ENCODE measurements around the gene HRG. TPM values are rescaled to one million over a fixed set of nuclear protein-coding genes. Genes with fewer than 3 reads are reported as not detected.
"Not testable (repeated sequence)": the region's sequence is repeated elsewhere in the genome, so short reads cannot be mapped to it uniquely, and the experiment has no call there.

HRG gene
- total RNA-seq, 1 experiment from 2014 or later: 1.3 TPM

DNA sequence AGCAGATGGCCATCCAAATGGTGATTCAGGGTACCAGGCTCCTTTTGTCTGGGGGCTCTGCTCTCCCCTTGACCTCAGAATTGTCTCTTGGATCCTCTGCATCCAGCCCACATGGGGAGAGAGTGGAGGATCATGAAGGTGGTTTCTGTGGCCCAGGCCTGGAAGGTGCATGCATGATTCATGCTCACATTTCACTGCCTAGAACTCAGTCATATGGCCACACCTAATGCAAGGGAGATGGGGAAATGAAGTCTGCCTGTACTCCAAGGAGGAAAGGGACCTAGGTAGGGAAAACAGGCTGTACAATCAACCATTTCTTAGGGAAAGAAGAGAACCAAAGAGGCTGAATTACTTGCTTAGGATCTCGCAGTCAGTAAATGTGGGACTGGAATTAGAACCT, 15.1 kb downstream of the HRG start:
- Histone ChIP-seq H3K4me1 (replicated peaks; ENCODE audit: insufficient read depth) (peaks cover 7% of the 10 kb centered on the region; the same call in 1 of the 2 replicates), H3K79me2 (ENCODE audit: low read depth) (no peaks in the 10 kb centered on the region), H3K36me3 (ENCODE audit: low read depth) (no peaks in the 10 kb centered on the region), H3K4me3 (no peak overlapping the region), H3K27ac (no peak overlapping the region), H3K9me3 (ENCODE audit: insufficient read depth, low read depth) (peaks cover 4% of the 10 kb centered on the region; the same call in 1 of the 2 replicates), H3K4me2 (no peak overlapping the region), H4K20me1 (ENCODE audit: insufficient read depth) (no peaks in the 10 kb centered on the region), H2AFZ (no peak overlapping the region), H3K27me3 (ENCODE audit: insufficient read depth, low read depth) (no peaks in the 10 kb centered on the region), H3F3A (ENCODE audit: insufficient read depth, low read depth) (no peaks in the 10 kb centered on the region), H3K9me2 (ENCODE audit: insufficient read depth) (no peaks in the 10 kb centered on the region; the same call in 1 of the 2 replicates)
- BruUV-seq (replicated peaks): no TSS peak
- ChIA-PET CTCF (no interaction called here), POLR2A (ENCODE audit: unreplicated experiment) (no interaction called here)
- no peak for DNase-seq
- intact Hi-C loops (cut with micrococcal nuclease; ENCODE audit: unreplicated experiment): no loop called here
- no peak for TF ChIP-seq EZH2 (IDR thresholded peaks at IDR 0.05; ENCODE audit: low read depth)
- TF ChIP-seq, protein P1, sequence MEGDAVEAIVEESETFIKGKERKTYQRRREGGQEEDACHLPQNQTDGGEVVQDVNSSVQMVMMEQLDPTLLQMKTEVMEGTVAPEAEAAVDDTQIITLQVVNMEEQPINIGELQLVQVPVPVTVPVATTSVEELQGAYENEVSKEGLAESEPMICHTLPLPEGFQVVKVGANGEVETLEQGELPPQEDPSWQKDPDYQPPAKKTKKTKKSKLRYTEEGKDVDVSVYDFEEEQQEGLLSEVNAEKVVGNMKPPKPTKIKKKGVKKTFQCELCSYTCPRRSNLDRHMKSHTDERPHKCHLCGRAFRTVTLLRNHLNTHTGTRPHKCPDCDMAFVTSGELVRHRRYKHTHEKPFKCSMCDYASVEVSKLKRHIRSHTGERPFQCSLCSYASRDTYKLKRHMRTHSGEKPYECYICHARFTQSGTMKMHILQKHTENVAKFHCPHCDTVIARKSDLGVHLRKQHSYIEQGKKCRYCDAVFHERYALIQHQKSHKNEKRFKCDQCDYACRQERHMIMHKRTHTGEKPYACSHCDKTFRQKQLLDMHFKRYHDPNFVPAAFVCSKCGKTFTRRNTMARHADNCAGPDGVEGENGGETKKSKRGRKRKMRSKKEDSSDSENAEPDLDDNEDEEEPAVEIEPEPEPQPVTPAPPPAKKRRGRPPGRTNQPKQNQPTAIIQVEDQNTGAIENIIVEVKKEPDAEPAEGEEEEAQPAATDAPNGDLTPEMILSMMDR (conservative IDR thresholded peaks at IDR 0.05): no peak

DNA sequence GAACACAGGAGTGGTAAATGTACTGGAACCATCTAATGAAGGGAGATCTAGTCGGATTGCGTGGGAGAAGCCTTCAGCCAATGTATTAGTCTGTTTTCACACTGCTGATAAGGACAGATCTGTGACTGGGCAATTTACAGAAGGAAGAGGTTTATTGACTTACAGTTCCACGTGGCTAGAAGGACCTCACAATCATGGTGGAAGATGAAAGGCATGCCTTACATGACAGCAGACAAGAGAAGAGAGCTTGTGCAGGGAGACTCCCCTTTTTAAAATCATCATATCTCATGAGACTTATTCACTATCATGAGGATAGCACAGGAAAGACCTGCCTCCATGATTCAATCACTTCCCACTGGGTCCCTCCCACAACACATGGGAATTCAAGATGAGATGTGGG, 17.0 kb downstream of the HRG start:
- Histone ChIP-seq H3K27me3 (ENCODE audit: insufficient read depth, low read depth) (no peaks in the 10 kb centered on the region), H3K9me2 (ENCODE audit: insufficient read depth) (no peaks in the 10 kb centered on the region), H3K4me2 (no peak overlapping the region), H3F3A (ENCODE audit: insufficient read depth, low read depth) (no peaks in the 10 kb centered on the region), H3K9me3 (ENCODE audit: insufficient read depth, low read depth) (peaks cover 4% of the 10 kb centered on the region; the same call in 1 of the 2 replicates), H2AFZ (no peak overlapping the region), H3K4me1 (replicated peaks; ENCODE audit: insufficient read depth) (peaks cover 7% of the 10 kb centered on the region; the same call in 1 of the 2 replicates), H4K20me1 (ENCODE audit: insufficient read depth) (no peaks in the 10 kb centered on the region), H3K4me3 (no peak overlapping the region), H3K27ac (no peak overlapping the region), H3K79me2 (ENCODE audit: low read depth) (no peaks in the 10 kb centered on the region), H3K36me3 (ENCODE audit: low read depth) (no peaks in the 10 kb centered on the region)
- DNase-seq: no peak
- POLR2A ChIA-PET (ENCODE audit: unreplicated experiment): no interaction called here
- TF ChIP-seq, protein P1 (conservative IDR thresholded peaks at IDR 0.05): no peak
- no peak for TF ChIP-seq EZH2 (IDR thresholded peaks at IDR 0.05; ENCODE audit: low read depth)
- CTCF ChIA-PET: no interaction called here
- intact Hi-C loops (cut with micrococcal nuclease; ENCODE audit: unreplicated experiment): no loop called here
- no TSS peak for BruUV-seq (replicated peaks)

DNA sequence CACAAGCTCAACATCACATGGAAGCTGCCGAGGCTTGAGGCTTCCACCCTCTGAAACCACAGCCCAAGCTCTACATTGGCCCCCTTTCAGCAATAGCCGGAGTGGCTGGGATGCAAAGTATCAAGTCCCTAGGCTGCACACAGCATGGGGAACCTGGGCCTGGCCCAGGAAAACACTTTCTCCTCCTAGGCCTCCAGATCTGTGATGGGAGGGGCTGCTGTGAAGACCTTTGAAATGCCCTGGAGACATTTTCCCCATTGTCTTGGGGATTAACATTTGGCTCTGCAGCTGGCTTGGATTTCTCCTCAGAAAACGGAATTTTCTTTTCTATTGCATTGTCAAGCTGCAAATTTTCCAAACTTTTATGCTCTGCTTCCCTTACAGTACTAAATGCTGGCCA, 18.2 kb downstream of the HRG start:
- Histone ChIP-seq H3K9me2 (ENCODE audit: insufficient read depth) (no peaks in the 10 kb centered on the region), H2AFZ (no peak overlapping the region), H3K9me3 (ENCODE audit: insufficient read depth, low read depth) (peaks cover 4% of the 10 kb centered on the region; the same call in 1 of the 2 replicates), H3K4me2 (no peak overlapping the region), H4K20me1 (ENCODE audit: insufficient read depth) (no peaks in the 10 kb centered on the region), H3K4me3 (no peak overlapping the region), H3K79me2 (ENCODE audit: low read depth) (no peaks in the 10 kb centered on the region), H3K27ac (no peak overlapping the region), H3K36me3 (ENCODE audit: low read depth) (no peaks in the 10 kb centered on the region), H3K4me1 (replicated peaks; ENCODE audit: insufficient read depth) (peaks cover 10% of the 10 kb centered on the region; the same call in 1 of the 2 replicates), H3K27me3 (ENCODE audit: insufficient read depth, low read depth) (no peaks in the 10 kb centered on the region), H3F3A (ENCODE audit: insufficient read depth, low read depth) (no peaks in the 10 kb centered on the region)
- no peak for TF ChIP-seq EZH2 (IDR thresholded peaks at IDR 0.05; ENCODE audit: low read depth)
- TF ChIP-seq, protein P1 (conservative IDR thresholded peaks at IDR 0.05): no peak
- ChIA-PET POLR2A (ENCODE audit: unreplicated experiment) (no interaction called here), CTCF (no interaction called here)
- no peak for DNase-seq
- no TSS peak for BruUV-seq (replicated peaks)
- intact Hi-C loops (cut with micrococcal nuclease; ENCODE audit: unreplicated experiment): no loop called here

DNA sequence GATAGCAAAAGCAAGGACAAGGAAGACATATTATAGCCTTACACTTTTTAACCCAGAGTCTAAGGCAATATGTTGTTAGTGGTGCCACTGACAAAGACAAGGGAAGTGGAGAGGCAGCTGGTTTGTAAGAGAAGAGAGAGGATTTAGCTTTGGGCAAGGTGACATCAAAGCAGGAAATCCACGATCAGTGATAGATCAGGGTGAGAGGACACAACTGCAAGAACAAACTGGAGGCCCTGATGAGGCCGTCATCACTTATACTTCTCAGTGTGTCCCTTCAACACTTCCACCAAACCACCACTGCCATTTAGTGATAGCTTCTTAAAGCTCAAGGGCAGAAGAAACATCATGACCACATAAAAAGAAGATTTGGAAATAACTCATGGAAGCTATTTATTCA, 20.7 kb downstream of the HRG start:
- H2AFZ ChIP-seq; BruUV-seq (replicated peaks); H3K79me2 ChIP-seq (ENCODE audit: low read depth); H3K4me2 ChIP-seq; H3K27ac ChIP-seq; H4K20me1 ChIP-seq (ENCODE audit: insufficient read depth); H3F3A ChIP-seq (ENCODE audit: insufficient read depth, low read depth); intact Hi-C loops (cut with micrococcal nuclease; ENCODE audit: unreplicated experiment); H3K4me3 ChIP-seq; H3K9me2 ChIP-seq (ENCODE audit: insufficient read depth); H3K4me1 ChIP-seq (replicated peaks; ENCODE audit: insufficient read depth); POLR2A ChIA-PET (ENCODE audit: unreplicated experiment); DNase-seq; H3K36me3 ChIP-seq (ENCODE audit: low read depth); H3K27me3 ChIP-seq (ENCODE audit: insufficient read depth, low read depth); H3K9me3 ChIP-seq (ENCODE audit: insufficient read depth, low read depth): not testable (repeated sequence)
- CTCF ChIA-PET: interaction anchor here (0.7 kb wide), 1 partner anchor 1425 kb away, joined by 3 read pairs; no protein-coding TSS in a partner anchor

All from PC-9 (cell line).